ENCODE results near the gene ZNF428.
"Not testable (repeated sequence)": the region's sequence is repeated elsewhere in the genome, so short reads cannot be mapped to it uniquely, and the experiment has no call there.

The ZNF428 gene

DNA sequence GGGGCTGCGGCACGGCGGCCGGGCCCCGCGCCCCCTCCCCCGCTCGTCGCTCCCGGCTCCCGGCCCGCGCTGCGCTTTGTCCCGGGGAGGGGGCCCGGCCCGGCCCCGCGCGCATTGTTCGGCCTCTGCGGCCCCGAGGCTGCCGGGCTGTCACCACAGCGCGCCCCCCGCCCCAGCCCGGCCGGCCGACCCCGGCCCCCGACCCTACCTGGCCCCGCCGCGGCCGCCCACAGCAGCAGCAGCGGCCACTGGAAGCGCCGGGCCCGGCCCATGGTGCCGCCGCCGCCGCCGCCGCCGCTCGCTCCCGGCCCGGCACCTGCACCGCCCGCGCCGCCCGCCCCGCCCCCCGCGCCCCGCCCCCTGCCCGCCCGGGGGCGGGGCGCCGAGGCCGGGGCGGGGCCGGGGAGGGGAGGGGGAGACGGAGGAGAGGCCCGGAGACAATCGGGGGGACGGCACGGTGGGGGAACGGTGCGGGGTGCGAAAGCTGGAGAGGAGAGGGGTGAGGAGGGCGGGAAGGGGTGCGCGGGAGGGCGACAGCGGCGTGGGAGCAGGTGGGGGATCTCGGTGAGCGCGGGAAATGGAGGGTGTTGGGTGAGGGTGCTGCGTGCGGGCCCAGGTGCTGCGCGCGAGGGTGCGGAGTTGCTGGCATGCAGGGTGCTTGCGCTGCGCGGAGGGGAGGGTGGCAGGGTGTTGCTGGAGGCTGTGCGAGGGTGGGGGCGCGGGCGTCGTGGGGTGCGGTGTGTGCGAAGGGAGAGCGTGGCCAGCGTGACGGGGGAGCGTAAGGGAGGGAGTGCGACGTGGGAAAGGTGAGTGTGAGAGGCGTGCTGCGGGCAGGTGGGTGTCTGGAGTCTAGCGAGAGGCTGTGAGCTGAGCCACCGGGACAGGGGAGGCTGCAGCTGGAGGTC lies 20.3 kb upstream of the ZNF428 start, which contains the start of gene CADM4:
Gene CADM4, minus strand, starts transcription at position 332 of the 905 bp plus-strand sequence. Its CDS starts 60 bp downstream, at position 272.
- peak; percentile 17 to 73 for DNase-seq

DNA sequence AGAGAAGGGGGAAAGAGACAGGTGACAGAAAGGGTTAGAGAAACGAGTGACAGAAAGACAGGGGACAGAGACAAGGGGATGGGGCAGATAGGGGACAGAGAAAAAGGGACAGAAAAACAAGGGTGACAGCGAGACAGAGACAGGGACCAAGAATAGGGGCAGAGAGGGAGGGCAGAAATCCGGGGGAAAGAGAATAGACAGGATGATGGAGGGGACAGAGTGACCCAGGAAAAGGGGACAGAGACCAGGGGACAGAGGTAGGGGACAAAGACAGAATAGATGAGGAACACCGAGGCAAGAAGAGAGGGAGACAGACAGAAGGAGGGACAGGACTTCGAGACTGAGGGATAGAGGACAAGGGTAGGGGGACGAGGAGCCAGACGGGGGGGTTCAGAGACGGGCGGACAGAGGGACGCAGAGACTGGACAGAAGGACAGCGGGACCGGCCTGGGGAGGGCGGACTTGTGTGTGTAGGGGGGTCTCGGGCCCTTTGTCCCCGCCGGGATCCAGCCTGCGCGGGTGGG lies 19.6 kb upstream of the ZNF428 start:
- DNase-seq: peak in 1 of 2 experiments; percentile 55

GRCh38 chr19:43638214-43638994 lies 19.0 kb upstream of the ZNF428 start:
- DNase-seq: no peak

DNA sequence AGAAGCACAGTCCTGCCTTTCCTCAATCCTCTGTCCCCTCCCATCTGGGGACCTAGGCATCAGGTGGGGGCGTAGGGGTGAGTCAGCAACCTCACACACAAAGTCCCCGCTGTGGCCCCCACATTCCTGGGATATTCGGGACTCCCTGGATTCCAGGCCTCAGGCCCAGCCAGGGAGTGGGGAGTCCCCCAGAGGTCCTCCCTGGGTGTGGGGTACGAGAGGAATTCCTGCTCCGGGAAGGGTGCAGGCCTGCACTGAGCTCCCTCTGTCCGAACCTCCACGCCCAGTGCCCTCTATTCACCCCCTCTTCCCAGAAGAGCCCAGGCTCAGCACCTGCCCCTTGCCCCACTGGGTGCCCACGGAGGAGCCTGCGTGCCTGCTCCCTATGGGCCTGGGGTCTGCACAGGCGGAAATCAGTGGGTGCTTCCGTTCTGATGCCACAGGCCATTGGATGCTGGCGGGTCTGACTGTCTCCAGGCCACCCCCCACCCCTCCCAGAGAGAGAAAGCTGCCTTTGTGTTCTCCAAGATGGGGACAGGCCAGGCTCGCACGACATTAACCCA lies 16.8 kb upstream of the ZNF428 start:
- no peak for DNase-seq

GRCh38 chr19:43635561-43635940 lies 16.1 kb upstream of the ZNF428 start:
- not testable (repeated sequence) for DNase-seq

- peak in 1 of 2 experiments; percentile 73 for DNase-seq
These were observed 15.6 kb upstream of the ZNF428 start for GRCh38 chr19:43634872-43635560.

DNA sequence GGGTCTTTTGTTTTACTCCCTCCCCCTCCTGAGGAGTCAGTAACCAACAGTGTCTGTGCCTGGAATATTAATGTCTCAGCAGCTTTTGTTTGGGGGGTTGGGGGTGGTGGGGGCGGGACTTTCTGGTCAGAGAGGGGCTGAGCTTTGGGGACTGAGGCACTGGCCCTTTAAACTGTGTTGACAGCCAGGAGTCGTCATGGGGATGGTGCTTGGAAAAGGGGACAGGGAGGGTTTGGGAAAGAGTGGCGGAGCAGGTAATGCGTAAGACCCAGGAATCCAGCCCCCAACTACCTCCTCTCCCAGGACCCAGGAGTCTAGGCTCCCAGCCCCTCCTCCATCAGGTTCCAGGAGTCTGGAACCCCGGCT lies 15.1 kb upstream of the ZNF428 start:
- peak in 1 of 2 experiments; percentile 18 for DNase-seq

GRCh38 chr19:43634068-43634467 lies 14.6 kb upstream of the ZNF428 start:
- DNase-seq: no peak

DNA sequence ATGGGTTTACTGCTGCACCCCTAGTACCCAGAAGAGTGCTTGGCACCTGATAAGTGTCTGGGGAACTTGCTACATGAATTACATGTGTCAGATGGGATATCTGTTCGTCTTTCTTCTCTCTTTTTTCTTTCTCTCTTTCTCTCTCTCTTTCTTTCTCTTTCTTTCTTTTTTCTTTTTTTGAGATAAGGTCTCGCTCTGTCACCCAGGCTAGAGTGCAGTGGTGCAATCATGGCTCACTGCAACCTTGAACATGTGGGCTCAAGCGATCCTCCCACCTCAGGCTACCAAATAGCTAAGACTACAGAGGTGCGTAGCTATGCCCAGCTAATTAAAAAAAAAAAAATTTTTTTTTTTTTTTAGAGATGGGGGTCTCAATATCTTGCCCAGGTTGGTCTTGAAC lies 14.1 kb upstream of the ZNF428 start:
- DNase-seq: no peak

- DNase-seq: no peak
These were observed 12.1 kb upstream of the ZNF428 start for GRCh38 chr19:43631491-43631890.

DNA sequence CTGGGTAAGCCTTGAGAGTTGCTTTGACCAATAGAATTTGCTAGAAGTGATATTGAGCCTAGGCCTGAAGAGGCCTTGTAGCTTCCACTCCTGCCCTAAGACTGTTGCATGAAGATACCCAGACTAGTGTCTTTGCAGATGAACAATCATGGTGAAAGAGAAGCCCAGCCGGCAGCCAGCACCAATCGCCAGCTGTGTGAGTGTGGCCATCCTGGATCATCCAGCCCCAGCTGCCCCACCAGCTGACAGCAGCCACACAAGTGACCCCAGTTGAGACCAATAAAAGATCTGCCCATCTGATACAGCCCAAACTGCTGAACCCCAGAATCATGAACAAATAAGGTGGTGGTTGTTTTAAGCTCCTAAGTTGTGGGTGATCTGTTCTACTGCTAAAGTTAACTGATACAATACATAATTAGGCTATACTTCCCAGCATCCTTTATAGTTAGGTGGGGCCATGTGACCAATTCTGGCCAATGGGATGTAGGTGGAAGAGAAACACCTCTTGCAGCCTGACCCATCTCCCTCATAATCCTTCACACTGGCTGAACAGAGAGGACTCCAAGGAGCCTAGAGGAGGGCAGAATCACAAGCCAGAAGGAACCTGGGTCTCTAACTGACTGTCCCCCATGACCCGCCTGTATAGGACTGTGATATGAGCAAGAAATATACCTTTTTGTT lies 9.4 kb upstream of the ZNF428 start:
- no peak for DNase-seq

GRCh38 chr19:43626838-43627237 lies 7.4 kb upstream of the ZNF428 start:
- no peak for DNase-seq

DNA sequence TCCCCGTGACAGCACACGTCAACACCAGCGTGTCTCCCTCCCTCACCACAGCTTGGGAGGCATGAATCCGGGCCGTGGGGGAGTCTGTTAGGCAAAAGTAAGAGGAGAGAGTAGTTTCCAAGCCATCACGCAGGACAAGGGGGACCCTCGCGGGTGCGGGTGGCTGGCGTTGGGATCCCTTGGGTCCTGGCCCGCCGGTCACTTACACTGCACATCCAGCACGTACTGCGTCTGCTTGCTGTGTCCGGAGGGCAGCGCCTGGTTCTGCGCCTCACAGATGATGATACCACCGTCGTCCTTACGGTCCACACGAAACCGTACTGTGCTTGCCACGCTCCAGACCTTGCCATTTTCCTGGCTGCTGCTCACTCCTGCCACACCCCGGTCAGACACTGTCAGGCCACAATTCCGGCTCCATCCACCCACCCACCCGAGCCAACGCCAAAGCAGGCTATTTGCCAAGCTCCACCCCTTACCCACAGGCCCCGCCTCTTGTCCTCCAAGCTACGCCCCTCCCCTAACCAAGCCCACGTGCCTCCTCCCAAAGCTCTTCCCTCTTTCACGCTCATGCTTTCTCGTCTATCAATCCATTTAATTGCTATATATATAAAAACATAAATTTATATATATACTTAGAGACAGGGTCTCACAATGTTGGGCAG lies 6.6 kb upstream of the ZNF428 start:
- peak in 1 of 2 experiments; percentile 28 for DNase-seq

DNA sequence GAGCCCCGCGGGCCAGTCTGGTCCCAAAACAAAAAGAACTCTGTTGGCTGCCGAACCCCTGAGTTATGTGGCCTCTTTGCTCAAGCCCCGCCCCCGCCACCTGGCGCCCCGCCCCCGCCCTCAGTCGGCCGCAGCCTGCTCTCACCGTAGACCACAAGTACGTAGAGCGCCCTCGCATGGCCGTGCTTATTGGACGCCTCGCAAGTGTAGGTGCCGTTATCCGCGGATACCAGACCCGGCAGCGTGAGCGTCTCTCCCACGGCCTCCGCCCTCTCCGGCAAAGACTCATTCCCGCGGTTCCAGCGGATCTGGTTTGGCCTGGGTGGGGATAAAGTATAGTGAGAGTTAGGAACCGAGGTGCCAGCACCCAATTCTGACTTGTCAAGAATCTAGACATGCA lies 5.5 kb upstream of the ZNF428 start:
- no peak for DNase-seq

GRCh38 chr19:43623889-43624670 lies 4.7 kb upstream of the ZNF428 start:
- DNase-seq: peak in 1 of 2 experiments; percentile 20

- no peak for DNase-seq
These were observed 3.5 kb upstream of the ZNF428 start for GRCh38 chr19:43622956-43623355.

DNA sequence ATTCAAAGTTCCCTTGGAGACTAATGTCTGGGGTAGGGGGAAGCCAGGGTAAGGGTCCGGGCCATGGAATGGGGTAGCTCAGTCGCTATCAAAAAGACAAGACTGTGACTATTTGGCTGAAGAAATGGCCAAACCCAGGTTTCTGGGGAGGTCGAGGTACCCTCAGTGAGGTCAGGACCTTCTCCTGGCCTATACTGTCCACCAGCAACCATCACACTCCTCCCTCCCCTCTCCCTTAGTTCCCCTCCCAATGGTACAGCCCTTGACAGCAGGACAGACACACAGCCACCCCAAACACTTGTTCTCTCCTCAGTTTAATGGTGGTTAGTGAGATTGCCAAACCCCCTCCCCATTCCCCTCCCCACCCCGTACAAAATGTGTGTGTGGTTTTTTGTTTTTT lies 2.6 kb upstream of the ZNF428 start:
- no peak for DNase-seq

GRCh38 chr19:43620061-43621001 lies 902 bp upstream of the ZNF428 start:
- DNase-seq: no peak

DNA sequence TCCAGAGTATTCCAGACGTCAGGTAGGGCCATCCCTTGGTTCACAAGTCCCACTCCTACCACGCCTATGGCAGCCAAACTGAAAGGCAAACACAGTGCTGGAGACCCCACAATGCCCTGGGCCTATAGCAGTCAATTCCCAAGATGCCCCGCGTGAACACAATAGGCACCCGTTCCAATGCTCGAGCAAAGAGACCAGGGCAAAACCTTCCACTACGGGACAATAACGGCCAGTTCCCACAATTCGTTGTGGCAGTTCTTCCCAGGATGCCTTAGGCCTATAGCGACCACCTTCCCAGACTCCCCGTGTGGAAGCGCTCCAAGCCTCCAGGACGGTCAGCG lies 538 bp downstream of the ZNF428 start:
- peak; percentile 79 to 85 for DNase-seq

DNA sequence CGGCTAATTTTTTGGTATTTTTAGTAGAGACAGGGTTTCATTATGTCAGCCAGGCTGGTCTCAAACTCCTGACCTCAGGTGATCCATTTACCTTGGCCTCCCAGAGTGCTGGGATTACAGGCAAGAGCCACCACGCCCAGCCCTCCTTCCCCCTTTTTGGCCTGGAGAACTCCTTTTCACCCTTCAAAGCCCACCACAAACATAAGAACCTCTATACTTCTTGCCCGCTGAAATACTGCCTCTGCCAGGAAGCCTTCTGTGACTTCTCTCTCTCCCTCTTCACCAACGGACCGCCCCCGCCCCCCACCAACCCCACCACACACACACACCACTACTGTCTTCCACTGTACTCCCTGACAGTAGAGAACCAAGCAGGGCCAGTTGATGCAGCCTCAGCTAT lies 2.5 kb downstream of the ZNF428 start:
- no peak for DNase-seq

Data from NCI-H526 (cell line).